GM18951 (cell line): Measurements from ENCODE around the gene PIAS2.

Source experiments
- POLR2A ChIP-seq: IDR thresholded peaks from 4 replicates; pipeline ENCODE4 v1.6.1; 2011; ENCODE audit warnings: mild to moderate bottlenecking; ENCODE audit not compliant: insufficient read length, insufficient read depth; ENCODE audit errors: extremely low read depth
- in situ Hi-C: fragments of 300-500 bp; cut with MboI; formaldehyde crosslinking; loops from one replicate; pipeline ENCODE4 v1.12.0; 2022; ENCODE audit warnings: low sequenced_read_pairs, mixed read lengths, inconsistent platforms; ENCODE audit not compliant: unreplicated experiment

The PIAS2 gene

GRCh38 chr18:46920067-46920466, 2.8 kb upstream of the PIAS2 start:
- no peak for TF ChIP-seq POLR2A
- in situ Hi-C loops, result no loop called here

DNA sequence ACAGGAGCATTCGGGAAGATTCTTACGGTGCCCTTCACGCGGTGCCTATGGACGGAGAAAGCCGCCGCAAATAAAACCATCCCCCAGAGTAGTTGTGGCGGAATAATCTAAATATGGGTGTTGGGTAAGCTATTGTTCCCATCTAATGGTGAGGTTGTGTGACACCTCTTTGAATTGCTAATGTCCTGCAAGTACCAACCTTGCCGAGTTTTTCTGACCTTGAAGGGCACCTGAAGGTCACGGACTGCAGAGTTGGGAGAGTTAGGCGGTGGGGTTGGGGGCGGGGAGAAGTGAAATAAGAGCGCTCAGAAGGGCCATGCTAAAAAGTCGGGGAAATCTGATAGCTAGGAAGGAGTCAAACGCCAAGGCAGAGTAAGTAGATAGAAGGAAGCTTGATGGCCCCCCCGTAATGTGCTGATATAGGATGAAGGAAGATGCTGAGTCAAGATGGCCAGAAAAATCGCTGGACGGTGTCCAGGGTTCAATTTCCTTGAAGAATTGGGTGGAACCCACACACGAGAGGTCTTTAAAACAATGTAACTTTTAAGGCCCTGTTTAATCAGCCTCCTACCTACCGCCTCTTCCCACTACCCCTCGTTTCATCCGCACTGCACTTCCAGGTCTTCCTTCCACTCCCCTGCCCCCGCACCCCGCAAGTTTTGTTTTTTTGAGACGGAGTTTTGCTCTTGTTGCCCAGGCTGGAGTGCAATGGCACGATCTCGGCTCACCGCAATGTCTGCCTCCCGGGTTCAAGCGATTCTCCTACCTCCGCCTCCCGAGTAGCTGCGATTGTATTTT, 695 bp upstream of the PIAS2 start:
- no peak for TF ChIP-seq POLR2A
- in situ Hi-C loops, result no loop called here

GRCh38 chr18:46916551-46917107, 678 bp downstream of the PIAS2 start:
- TF ChIP-seq POLR2A, result no peak
- in situ Hi-C loops, result no loop called here

DNA sequence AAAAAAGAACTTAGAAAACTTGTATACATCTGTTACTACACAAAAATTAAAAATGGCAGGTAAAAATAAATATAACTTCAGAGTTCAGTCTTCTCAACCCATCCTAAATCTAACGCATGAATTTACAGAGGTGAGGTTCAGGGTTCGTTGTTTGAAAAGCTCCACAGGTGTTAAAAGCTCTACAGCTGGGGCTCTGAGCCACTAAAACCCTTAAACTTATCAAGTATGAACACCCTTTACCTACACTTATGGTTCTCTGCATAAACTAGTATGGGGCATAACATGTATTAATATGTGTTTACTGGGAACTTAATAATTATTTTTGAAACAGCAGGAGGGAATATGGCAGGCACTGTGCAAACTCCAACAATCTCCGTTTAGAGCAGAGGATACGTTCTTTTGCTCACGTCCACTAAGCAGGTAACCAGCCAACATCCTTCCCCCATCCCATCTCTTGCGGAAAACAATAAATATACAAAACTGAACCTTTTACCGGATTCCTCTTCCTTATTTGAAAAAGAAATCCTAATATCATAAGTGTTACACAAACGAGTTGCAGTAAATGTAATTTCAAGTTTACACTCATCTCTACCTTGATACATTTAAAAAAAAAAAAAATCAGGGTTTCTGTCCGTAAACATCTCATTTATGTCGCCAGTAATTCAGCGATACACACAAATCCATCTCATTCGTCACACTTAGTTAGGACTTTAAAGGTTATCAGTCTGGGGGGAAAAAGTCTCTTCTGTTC, 1.3 kb downstream of the PIAS2 start:
- in situ Hi-C loops, result no loop called here
- TF ChIP-seq POLR2A, result no peak

DNA sequence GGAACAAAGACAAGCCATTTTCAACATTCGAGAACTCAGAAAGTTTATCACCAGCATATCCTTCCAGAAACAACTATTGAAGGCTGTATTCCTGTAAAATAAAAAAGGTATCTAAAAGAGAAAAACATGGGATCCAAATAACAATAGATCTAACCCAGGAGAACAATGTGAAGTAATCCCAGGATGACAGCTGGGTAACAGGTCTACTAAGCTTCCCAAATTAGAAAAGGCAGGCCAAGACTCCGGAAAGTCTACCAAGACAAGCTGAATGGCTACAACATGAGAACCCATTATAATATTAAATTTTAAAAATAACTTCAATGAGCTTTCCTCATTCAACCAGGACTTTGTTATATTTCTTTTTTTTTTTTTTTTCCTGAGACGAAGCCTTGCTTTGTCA, 6.5 kb downstream of the PIAS2 start:
- TF ChIP-seq POLR2A, result no peak
- in situ Hi-C loops, result no loop called here

GRCh38 chr18:46909497-46909896, 7.8 kb downstream of the PIAS2 start:
- in situ Hi-C loops, result no loop called here
- TF ChIP-seq POLR2A, result no peak

DNA sequence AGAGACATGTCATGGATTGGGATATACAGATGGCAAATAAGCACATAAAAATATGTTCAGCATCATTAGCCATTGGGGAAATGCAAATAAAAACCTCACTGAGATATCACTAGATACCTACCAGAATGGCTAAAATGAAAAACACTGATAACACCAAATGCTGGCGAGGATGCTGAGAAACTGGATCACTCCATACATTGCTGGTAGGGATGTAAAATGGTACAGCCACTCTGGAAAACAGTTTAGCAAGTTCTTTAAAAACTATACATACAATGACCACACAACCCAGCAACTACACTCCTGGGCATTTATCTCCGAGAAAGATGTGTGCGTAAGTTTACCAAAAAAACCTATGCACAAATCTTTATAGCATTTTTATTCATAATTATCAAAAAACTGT, 13.9 kb downstream of the PIAS2 start:
- in situ Hi-C loops, result no loop called here
- no peak for TF ChIP-seq POLR2A

DNA sequence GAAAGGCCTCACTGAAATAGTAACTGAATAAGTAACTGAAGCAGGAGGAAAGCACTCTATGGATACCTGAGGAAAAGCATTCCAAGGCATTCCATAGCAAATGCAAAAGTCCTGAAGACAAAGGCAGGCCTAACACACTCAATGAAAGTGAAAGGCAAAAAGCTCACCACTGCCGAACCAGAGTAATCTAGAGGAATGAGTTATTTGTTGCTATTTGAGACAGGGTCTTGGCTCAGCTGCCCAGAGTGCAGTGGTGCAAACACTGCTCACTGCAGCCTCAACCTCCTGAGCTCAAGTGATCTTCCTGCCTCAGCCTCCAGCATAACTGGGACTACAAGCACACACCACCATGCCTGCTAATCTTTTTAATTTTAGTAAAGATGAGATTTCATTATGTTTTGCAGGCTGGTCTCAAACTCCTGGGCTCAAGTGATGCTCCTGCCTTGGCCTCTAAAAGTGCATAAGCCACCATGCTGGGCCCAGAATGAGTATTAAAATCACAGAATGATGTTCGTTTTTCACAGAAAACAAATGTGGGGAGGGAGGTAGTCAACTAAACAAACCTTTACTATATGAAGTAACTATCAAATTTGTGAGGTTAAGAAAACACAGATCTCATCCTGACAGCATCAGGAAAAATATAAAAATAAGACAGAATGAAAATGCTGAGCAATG, 17.9 kb downstream of the PIAS2 start:
- in situ Hi-C loops, result no loop called here
- TF ChIP-seq POLR2A, result no peak

DNA sequence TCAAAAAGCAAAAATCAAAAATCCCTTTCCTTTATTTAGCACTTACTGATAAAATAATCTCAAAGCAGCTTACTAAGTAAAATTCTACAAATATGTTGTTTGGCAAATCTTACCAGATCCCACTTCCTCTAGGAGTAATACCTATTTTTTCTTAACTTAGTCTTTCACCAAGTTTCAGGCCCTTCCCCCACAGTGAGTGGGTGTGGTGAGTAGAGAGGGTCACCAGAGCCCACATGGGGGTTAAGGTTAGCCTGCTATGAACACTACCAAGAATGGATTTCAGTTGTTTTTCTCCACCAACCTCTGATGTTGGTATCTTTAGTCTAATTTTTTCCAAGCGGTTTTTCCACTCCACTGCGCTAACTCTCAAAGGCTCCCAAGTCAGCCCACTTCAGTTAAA, 23.2 kb downstream of the PIAS2 start:
- TF ChIP-seq POLR2A, result no peak
- in situ Hi-C loops, result no loop called here

GRCh38 chr18:46893360-46893759, 23.9 kb downstream of the PIAS2 start:
- no peak for TF ChIP-seq POLR2A
- in situ Hi-C loops, result no loop called here

- in situ Hi-C loops, result no loop called here
- TF ChIP-seq POLR2A, result no peak
These were observed 24.5 kb downstream of the PIAS2 start for GRCh38 chr18:46892842-46893241.

DNA sequence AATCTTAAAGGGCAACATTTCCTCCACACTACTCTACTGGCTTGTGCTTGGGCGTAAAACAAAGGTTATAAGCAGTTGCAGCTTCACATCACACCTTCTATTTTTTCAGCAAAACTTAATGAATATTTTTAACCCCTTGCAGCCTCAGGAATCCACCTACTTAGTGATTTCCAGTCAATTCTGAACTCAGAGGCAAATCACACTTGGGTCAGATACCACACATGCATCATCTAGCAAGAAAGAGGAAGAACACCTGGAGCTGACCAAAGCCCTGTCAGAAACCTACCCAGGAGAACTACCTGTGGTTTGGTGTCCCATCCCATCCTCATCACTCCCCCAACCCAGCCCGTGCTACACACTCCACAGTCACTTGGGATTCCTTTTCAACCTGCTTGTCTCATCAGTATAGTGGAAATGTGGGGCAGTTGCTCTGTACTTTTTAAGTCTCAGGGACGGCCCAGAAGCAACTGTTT, 25.5 kb downstream of the PIAS2 start:
- in situ Hi-C loops, result no loop called here
- TF ChIP-seq POLR2A, result no peak

- in situ Hi-C loops, result no loop called here
- no peak for TF ChIP-seq POLR2A
These were observed 28.3 kb downstream of the PIAS2 start for GRCh38 chr18:46888965-46889364.
